K562 (cell line): ENCODE results near the gene STX1B. TPM values are rescaled to one million over a fixed set of nuclear protein-coding genes. Genes with fewer than 3 reads are reported as not detected.

Source experiments
- CCNT2 ChIP-seq: IDR thresholded peaks from 2 replicates; pipeline ENCODE4 v1.6.1; 2011; ENCODE audit warnings: borderline replicate concordance, low read depth, mild to moderate bottlenecking, moderate library complexity, mixed read lengths, low read length; ENCODE audit not compliant: insufficient read length; ENCODE audit errors: extremely low read depth
- CHAMP1 ChIP-seq: fragments of 450-650 bp; IDR thresholded peaks from 2 replicates; pipeline ENCODE4 v1.6.1; 2016; ENCODE audit warnings: mild to moderate bottlenecking
- ETS1 ChIP-seq: conservative IDR thresholded peaks from 2 replicates; pipeline ENCODE4 v1.6.1; 2011; ENCODE audit warnings: low read depth, mild to moderate bottlenecking, low read length; ENCODE audit not compliant: control insufficient read depth
- HNRNPL ChIP-seq: fragments of 200-400 bp; formaldehyde crosslinking; IDR thresholded peaks from 2 replicates; pipeline ENCODE4 v1.6.1; 2017; ENCODE audit warnings: low read depth, mild to moderate bottlenecking, low read length
- KAT8 ChIP-seq: fragments of 450-650 bp; IDR thresholded peaks from 2 replicates; pipeline ENCODE4 v1.6.1; 2016; ENCODE audit warnings: low read depth, mild to moderate bottlenecking
- MLX ChIP-seq, 2 experiments: fragments of 450-650 bp in 1 of 2; sonication (generic) in 1 of 2; formaldehyde crosslinking; conservative IDR thresholded peaks; 2 replicates each; pipeline versions ENCODE4 v1.4.0 to v1.8.1; 2020 to 2022; ENCODE audit warnings: mild to moderate bottlenecking in 1 of 2, missing genetic modification reagents in 1 of 2
- POLR3G ChIP-seq: IDR thresholded peaks from 2 replicates; pipeline ENCODE4 v1.6.1; 2011; ENCODE audit not compliant: insufficient read length, insufficient replicate concordance; ENCODE audit errors: extremely low read depth
- RBFOX2 ChIP-seq: fragments of 200-400 bp; formaldehyde crosslinking; IDR thresholded peaks from 2 replicates; pipeline ENCODE4 v1.6.1; 2017; ENCODE audit warnings: low read depth, mild to moderate bottlenecking, low read length, moderate library complexity
- SIN3B ChIP-seq: fragments of 450-650 bp; IDR thresholded peaks from 2 replicates; pipeline ENCODE4 v1.6.1; 2017; ENCODE audit warnings: low read depth, mild to moderate bottlenecking, moderate library complexity
- THAP12 ChIP-seq: fragments of 250-450 bp; sonication (Bioruptor Pico); IDR thresholded peaks from 2 replicates; pipeline ENCODE4 v1.9.0; 2021; ENCODE audit warnings: mild to moderate bottlenecking, inconsistent platforms
- USF1 ChIP-seq: sonication (generic); formaldehyde crosslinking; IDR thresholded peaks from 2 replicates; pipeline ENCODE4 v1.9.0; 2022; ENCODE audit warnings: mild to moderate bottlenecking, missing genetic modification reagents
- WHSC1 ChIP-seq: IDR thresholded peaks from one replicate; pipeline ENCODE4 v1.6.1; 2012; ENCODE audit warnings: low read length, control low read depth, inconsistent platforms
- polyA plus RNA-seq, 8 experiments: library from polyadenylated mRNA; depleted of rRNA in 4 of 8; stranded (reverse) in 5 of 8; unstranded in 3 of 8; fragments of >200 nt; fragmentation: Nextera tagmentation in 2 of 8; fragmentation: Illumina TruSeq in 1 of 8; extraction: Ambion mirVana in 2 of 8; extraction: Trizol in 1 of 8; gene quantifications; 2 replicates each; pipeline versions ENCODE4 v1.2.1 to v1.2.3, GENCODE V29; 2011 to 2014; ENCODE audit warnings: inconsistent platforms in 1 of 8, missing spikeins in 1 of 8
- total RNA-seq, 7 experiments: library from RNA; depleted of rRNA in 6 of 7; stranded (reverse); fragments of >200 nt in 6 of 7; fragmentation: Illumina TruSeq in 2 of 7; extraction: Trizol in 2 of 7; gene quantifications; 2 replicates each; pipeline versions ENCODE4 v1.2.1 to v1.2.3, GENCODE V29; 2011 to 2021; ENCODE audit warnings: low replicate concordance in 1 of 7
- TF ChIP-seq, protein P1 (sequence below): sonication (generic); formaldehyde crosslinking; IDR thresholded peaks from 2 replicates; pipeline ENCODE4 v1.8.0; 2023; ENCODE audit warnings: mild to moderate bottlenecking, missing genetic modification reagents

The STX1B gene
- total and polyA plus RNA-seq, 9 of the 15 experiments (the other 6 are each of a cell fraction or from before 2014, with no cell fraction given): 0.07 to 2.5 (median 0.86) TPM

GRCh38 chr16:31032736-31033708 is 22.6 kb upstream of the STX1B start, which contains the start of gene STX4 (continued):
- no peak for TF ChIP-seq CHAMP1
- peak; percentile 90 to 98 for TF ChIP-seq MLX (CRISPR knock-in tag; conservative IDR thresholded peaks at IDR 0.05)
- TF ChIP-seq SIN3B: peak; percentile 64; the same call in 1 of the 2 replicates
- no peak for TF ChIP-seq HNRNPL
- TF ChIP-seq POLR3G: no peak
- TF ChIP-seq RBFOX2: peak; percentile 91
- no peak for TF ChIP-seq KAT8
- TF ChIP-seq USF1 (CRISPR knock-in tag): peak; percentile 100
- no peak for TF ChIP-seq WHSC1
- TF ChIP-seq ETS1: peak; percentile 24; the same call in 1 of the 2 replicates
- peak; percentile 10 for TF ChIP-seq CCNT2
- TF ChIP-seq THAP12: peak; percentile 16; the same call in 1 of the 2 replicates
- TF ChIP-seq, protein P1, sequence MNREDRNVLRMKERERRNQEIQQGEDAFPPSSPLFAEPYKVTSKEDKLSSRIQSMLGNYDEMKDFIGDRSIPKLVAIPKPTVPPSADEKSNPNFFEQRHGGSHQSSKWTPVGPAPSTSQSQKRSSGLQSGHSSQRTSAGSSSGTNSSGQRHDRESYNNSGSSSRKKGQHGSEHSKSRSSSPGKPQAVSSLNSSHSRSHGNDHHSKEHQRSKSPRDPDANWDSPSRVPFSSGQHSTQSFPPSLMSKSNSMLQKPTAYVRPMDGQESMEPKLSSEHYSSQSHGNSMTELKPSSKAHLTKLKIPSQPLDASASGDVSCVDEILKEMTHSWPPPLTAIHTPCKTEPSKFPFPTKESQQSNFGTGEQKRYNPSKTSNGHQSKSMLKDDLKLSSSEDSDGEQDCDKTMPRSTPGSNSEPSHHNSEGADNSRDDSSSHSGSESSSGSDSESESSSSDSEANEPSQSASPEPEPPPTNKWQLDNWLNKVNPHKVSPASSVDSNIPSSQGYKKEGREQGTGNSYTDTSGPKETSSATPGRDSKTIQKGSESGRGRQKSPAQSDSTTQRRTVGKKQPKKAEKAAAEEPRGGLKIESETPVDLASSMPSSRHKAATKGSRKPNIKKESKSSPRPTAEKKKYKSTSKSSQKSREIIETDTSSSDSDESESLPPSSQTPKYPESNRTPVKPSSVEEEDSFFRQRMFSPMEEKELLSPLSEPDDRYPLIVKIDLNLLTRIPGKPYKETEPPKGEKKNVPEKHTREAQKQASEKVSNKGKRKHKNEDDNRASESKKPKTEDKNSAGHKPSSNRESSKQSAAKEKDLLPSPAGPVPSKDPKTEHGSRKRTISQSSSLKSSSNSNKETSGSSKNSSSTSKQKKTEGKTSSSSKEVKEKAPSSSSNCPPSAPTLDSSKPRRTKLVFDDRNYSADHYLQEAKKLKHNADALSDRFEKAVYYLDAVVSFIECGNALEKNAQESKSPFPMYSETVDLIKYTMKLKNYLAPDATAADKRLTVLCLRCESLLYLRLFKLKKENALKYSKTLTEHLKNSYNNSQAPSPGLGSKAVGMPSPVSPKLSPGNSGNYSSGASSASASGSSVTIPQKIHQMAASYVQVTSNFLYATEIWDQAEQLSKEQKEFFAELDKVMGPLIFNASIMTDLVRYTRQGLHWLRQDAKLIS (CRISPR knock-in tag): peak; percentile 77; the same call in 1 of the 2 replicates
